ENCODE results near the gene CFB. TPM values are rescaled to one million over a fixed set of nuclear protein-coding genes. Genes with fewer than 3 reads are reported as not detected.
"Not testable (repeated sequence)": the region's sequence is repeated elsewhere in the genome, so short reads cannot be mapped to it uniquely, and the experiment has no call there.

The CFB gene
- total RNA-seq, 1 experiment from 2014 or later, result 0.31 TPM

DNA sequence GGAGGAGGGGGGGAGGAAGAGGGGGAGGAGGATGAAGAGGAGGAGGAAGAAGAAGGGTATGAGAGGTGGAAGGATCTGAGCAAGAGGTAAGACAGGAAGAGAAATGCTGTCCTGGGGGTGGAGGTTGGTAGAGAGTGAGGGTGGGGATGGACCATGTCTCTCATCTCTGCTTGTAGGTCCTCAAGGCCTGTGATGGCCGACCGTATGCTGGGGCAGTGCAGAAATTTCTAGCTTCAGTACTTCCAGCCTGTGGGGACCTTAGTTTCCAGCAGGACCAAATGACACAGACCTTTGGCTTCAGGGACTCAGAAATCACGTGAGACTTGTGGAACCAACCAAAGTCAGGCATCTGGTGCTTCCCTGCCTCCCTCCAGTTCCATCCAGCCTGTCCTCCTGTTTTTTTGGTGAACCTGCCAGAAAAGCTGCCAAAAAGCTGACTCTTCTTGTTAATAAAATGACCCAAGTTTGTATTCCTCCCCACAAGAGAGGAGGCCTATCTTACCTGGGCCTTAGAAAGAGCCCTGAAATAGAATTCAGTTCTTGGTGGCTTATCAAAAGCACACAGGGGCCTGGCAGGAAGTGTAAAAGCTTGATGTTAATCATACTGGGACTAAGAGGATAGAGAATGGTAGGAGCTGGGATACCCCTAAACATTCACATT, 33.5 kb downstream of the CFB start:
- DNase-seq, result no peak
- H4K91ac ChIP-seq (ENCODE audit: insufficient read length, low read depth, low read length), result no peak overlapping the region
- no peaks in the 10 kb centered on the region for H3K79me1 ChIP-seq (ENCODE audit: insufficient read depth, low read depth, low read length, poor library complexity, severe bottlenecking)
- no CpG with 5 or more reads among the region's 3 CpGs for WGBS (ENCODE audit: extremely low coverage, insufficient read length, low lambda C conversion rate)
- H3K4ac ChIP-seq (ENCODE audit: low read depth, low read length), result no peak overlapping the region
- H2BK120ac ChIP-seq (ENCODE audit: low read depth, low read length, poor library complexity, severe bottlenecking), result no peak overlapping the region
- H3K23ac ChIP-seq (ENCODE audit: insufficient read length, low read depth, low read length), result no peak overlapping the region
- no peak overlapping the region for H3T11ph ChIP-seq (ENCODE audit: low read length)
- H3K9me3 ChIP-seq (ENCODE audit: control insufficient read depth, low read depth, low read length), result no peaks in the 10 kb centered on the region
- no peaks in the 10 kb centered on the region for H3K27me3 Mint-ChIP-seq (ENCODE audit: low read depth)
- no peak overlapping the region for H4K5ac ChIP-seq (ENCODE audit: insufficient read length, low read depth, low read length)
- no peaks in the 10 kb centered on the region for H4K20me1 ChIP-seq (ENCODE audit: control insufficient read depth, insufficient read depth, insufficient read length)
- no peak overlapping the region for H3K27ac ChIP-seq (ENCODE audit: insufficient read length, low read depth, low read length)
- H3K4me2 ChIP-seq (ENCODE audit: insufficient read depth, insufficient read length, low read length), result no peak overlapping the region
- no peak overlapping the region for H3K9ac ChIP-seq (ENCODE audit: extremely low read depth, insufficient read length, low read length)
- H3K4me1 ChIP-seq (ENCODE audit: insufficient read depth, low read length), result no peaks in the 10 kb centered on the region
- no peak overlapping the region for H2BK20ac ChIP-seq (ENCODE audit: low read depth, low read length, poor library complexity, severe bottlenecking)
- H3K9me3 Mint-ChIP-seq, result peaks cover 6 to 10% of the 10 kb centered on the region in 2 experiments
- no peaks in the 10 kb centered on the region for H3K23me2 ChIP-seq (ENCODE audit: insufficient read length, low read depth, low read length, poor library complexity, severe bottlenecking)
- H2BK5ac ChIP-seq (ENCODE audit: insufficient read length, low read length), result no peak overlapping the region
- no peak overlapping the region for H3K4me3 Mint-ChIP-seq
- TF ChIP-seq, protein P1, sequence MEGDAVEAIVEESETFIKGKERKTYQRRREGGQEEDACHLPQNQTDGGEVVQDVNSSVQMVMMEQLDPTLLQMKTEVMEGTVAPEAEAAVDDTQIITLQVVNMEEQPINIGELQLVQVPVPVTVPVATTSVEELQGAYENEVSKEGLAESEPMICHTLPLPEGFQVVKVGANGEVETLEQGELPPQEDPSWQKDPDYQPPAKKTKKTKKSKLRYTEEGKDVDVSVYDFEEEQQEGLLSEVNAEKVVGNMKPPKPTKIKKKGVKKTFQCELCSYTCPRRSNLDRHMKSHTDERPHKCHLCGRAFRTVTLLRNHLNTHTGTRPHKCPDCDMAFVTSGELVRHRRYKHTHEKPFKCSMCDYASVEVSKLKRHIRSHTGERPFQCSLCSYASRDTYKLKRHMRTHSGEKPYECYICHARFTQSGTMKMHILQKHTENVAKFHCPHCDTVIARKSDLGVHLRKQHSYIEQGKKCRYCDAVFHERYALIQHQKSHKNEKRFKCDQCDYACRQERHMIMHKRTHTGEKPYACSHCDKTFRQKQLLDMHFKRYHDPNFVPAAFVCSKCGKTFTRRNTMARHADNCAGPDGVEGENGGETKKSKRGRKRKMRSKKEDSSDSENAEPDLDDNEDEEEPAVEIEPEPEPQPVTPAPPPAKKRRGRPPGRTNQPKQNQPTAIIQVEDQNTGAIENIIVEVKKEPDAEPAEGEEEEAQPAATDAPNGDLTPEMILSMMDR (conservative IDR thresholded peaks at IDR 0.05), result no peak
- H4K8ac ChIP-seq (replicated peaks; ENCODE audit: insufficient read length, low read depth, low read length), result no peak overlapping the region
- H3K27me3 ChIP-seq (ENCODE audit: insufficient read depth, low read length), result no peaks in the 10 kb centered on the region
- H2AK5ac ChIP-seq (ENCODE audit: insufficient read length, low read length), result no peak overlapping the region
- H3K79me2 ChIP-seq (ENCODE audit: insufficient read depth, low read length), result no peaks in the 10 kb centered on the region
- H3K18ac ChIP-seq (ENCODE audit: insufficient read length, low read depth, low read length), result no peak overlapping the region
- H2BK12ac ChIP-seq (ENCODE audit: insufficient read length, low read depth, low read length), result no peak overlapping the region
- no peak overlapping the region for H3K56ac ChIP-seq (ENCODE audit: insufficient read length, low read depth, low read length)
- H3K4me1 Mint-ChIP-seq, result peaks cover 0 to 4% of the 10 kb centered on the region in 2 experiments; a peak in 2 of 4 replicates
- no peak overlapping the region for H3K27ac Mint-ChIP-seq
- no peak overlapping the region for H3K14ac ChIP-seq (ENCODE audit: insufficient read depth, low read length)
- H2AFZ ChIP-seq (ENCODE audit: low read length), result no peak overlapping the region
- peaks cover 13 to 27% (median 23%) of the 10 kb centered on the region in 3 experiments for H3K36me3 Mint-ChIP-seq (ENCODE audit: insufficient read depth in 1 of 3, low read depth in 3 of 3)
- H2BK15ac ChIP-seq (ENCODE audit: low read depth, low read length), result no peak overlapping the region

DNA sequence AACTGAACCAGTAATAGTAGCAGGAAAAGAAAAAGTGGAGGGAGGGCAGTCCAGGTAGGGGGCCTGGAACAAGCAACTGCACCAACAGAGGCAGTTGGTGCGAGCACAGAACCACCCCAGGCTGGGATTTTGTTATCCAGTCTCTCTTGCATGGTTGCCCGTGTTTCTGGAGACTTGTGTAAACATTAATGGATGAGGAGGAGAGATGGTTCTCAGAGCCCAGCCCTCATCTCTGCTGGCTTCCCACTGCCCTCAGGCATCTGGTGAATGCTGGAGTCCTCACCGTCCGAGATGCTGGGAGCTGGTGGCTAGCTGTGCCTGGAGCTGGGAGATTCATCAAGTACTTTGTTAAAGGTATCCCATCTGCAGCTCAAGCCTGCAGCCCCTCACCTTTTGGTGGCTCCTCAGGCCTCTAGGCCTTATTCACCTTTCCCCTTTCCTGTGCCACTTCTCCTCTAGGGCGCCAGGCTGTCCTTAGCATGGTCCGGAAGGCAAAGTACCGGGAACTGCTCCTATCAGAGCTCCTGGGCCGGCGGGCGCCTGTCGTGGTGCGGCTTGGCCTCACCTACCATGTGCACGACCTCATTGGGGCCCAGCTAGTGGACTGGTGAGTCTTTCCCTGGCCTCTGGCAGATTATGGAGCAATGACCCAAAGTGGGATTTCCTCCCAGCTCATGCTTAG, 34.4 kb downstream of the CFB start:
- not testable (repeated sequence) for H3K9me3 Mint-ChIP-seq; H2BK12ac ChIP-seq (ENCODE audit: insufficient read length, low read depth, low read length); H3K9me3 ChIP-seq (ENCODE audit: control insufficient read depth, low read depth, low read length); H3K27ac ChIP-seq (ENCODE audit: insufficient read length, low read depth, low read length); H3K4me1 Mint-ChIP-seq; H2AK5ac ChIP-seq (ENCODE audit: insufficient read length, low read length); H4K91ac ChIP-seq (ENCODE audit: insufficient read length, low read depth, low read length); H3K27me3 ChIP-seq (ENCODE audit: insufficient read depth, low read length); H2BK5ac ChIP-seq (ENCODE audit: insufficient read length, low read length); H3K18ac ChIP-seq (ENCODE audit: insufficient read length, low read depth, low read length); H4K20me1 ChIP-seq (ENCODE audit: control insufficient read depth, insufficient read depth, insufficient read length); H3K14ac ChIP-seq (ENCODE audit: insufficient read depth, low read length); H3K23ac ChIP-seq (ENCODE audit: insufficient read length, low read depth, low read length); H3K79me1 ChIP-seq (ENCODE audit: insufficient read depth, low read depth, low read length, poor library complexity, severe bottlenecking); H4K8ac ChIP-seq (replicated peaks; ENCODE audit: insufficient read length, low read depth, low read length); H2BK15ac ChIP-seq (ENCODE audit: low read depth, low read length); H3K23me2 ChIP-seq (ENCODE audit: insufficient read length, low read depth, low read length, poor library complexity, severe bottlenecking); H2BK120ac ChIP-seq (ENCODE audit: low read depth, low read length, poor library complexity, severe bottlenecking); H3K4ac ChIP-seq (ENCODE audit: low read depth, low read length); H3K4me3 Mint-ChIP-seq; H3K27ac Mint-ChIP-seq; H3K27me3 Mint-ChIP-seq (ENCODE audit: low read depth); H3K9ac ChIP-seq (ENCODE audit: extremely low read depth, insufficient read length, low read length); H3K79me2 ChIP-seq (ENCODE audit: insufficient read depth, low read length); H3K4me1 ChIP-seq (ENCODE audit: insufficient read depth, low read length); H2BK20ac ChIP-seq (ENCODE audit: low read depth, low read length, poor library complexity, severe bottlenecking); H3T11ph ChIP-seq (ENCODE audit: low read length); H3K4me2 ChIP-seq (ENCODE audit: insufficient read depth, insufficient read length, low read length); H4K5ac ChIP-seq (ENCODE audit: insufficient read length, low read depth, low read length); DNase-seq; H3K56ac ChIP-seq (ENCODE audit: insufficient read length, low read depth, low read length); H2AFZ ChIP-seq (ENCODE audit: low read length)
- no CpG with 5 or more reads among the region's 13 CpGs for WGBS (ENCODE audit: extremely low coverage, insufficient read length, low lambda C conversion rate)
- peaks cover 10 to 18% (median 17%) of the 10 kb centered on the region in 3 experiments for H3K36me3 Mint-ChIP-seq (ENCODE audit: insufficient read depth in 1 of 3, low read depth in 3 of 3)
